Upper lobe of left lung (tissue), 6 donors: Measurements from ENCODE around the gene ENOSF1. TPM values are rescaled to one million over a fixed set of nuclear protein-coding genes. Genes with fewer than 3 reads are reported as not detected.
A peak's percentile ranks its signal among the peaks of the same experiment; 100 is the strongest.

Experiments
- ATAC-seq, 2 donors: fragments of 200-7000 bp; cut with Tn5 transposase; one replicate each; pipeline ENCODE4 v1.9.1; 2022; ENCODE audit warnings: mild to moderate bottlenecking in 2 of 2, moderate library complexity in 2 of 2; ENCODE audit not compliant: low FRiP score in 2 of 2
- DNase-seq, 2 donors: peaks; one replicate each; pipeline ENCODE4 v3.0.0-alpha.2; 2019 to 2020
- H3K27ac ChIP-seq, 4 donors: fragments of 200-600 bp; sonication (generic); one replicate each; pipeline ENCODE4 v1.5.1; 2016 to 2019
- H3K27me3 ChIP-seq, 4 donors: fragments of 200-600 bp; sonication (generic); one replicate each; pipeline ENCODE4 v1.5.1; 2017 to 2019
- H3K36me3 ChIP-seq, 4 donors: fragments of 200-600 bp; sonication (generic); one replicate each; pipeline ENCODE4 v1.5.1; 2016 to 2019
- H3K4me1 ChIP-seq, 4 donors: fragments of 200-600 bp; sonication (generic); one replicate each; pipeline ENCODE4 v1.5.1; 2018 to 2019
- H3K4me3 ChIP-seq, 4 donors: fragments of 200-600 bp; sonication (generic); one replicate each; pipeline ENCODE4 v1.5.1; 2017 to 2019; ENCODE audit warnings: mild to moderate bottlenecking in 2 of 4, moderate library complexity in 1 of 4
- H3K9me3 ChIP-seq, 4 donors: fragments of 200-600 bp; sonication (generic); one replicate each; pipeline ENCODE4 v1.5.1; 2018 to 2019
- EP300 ChIP-seq, 4 donors: sonication (generic); formaldehyde crosslinking; IDR thresholded peaks; one replicate each; pipeline ENCODE4 v1.5.1; 2017; ENCODE audit warnings: antibody characterized with exemption in 4 of 4, control low read depth in 2 of 4
- POLR2A ChIP-seq, 4 donors: fragments of 450-650 bp; IDR thresholded peaks; one replicate each; pipeline ENCODE4 v1.5.1; 2016 to 2017; ENCODE audit warnings: antibody characterized with exemption in 4 of 4, mild to moderate bottlenecking in 2 of 4
- POLR2AphosphoS5 ChIP-seq, 2 donors: sonication (generic); formaldehyde crosslinking; IDR thresholded peaks; one replicate each; pipeline ENCODE4 v1.5.1; 2017; ENCODE audit warnings: antibody characterized with exemption in 2 of 2
- WGBS, 2 donors: methylation state at CpG; one replicate each; pipeline ENCODE4 v1.1.5; 2017 to 2018; 5-methylcytosine and 5-hydroxymethylcytosine counted together
- total RNA-seq, 6 donors: library from RNA; depleted of rRNA in 4 of 6; stranded (reverse); fragments of >200 nt in 4 of 6; gene quantifications; one replicate each; pipeline versions ENCODE4 v1.1.0 to v1.2.1, GENCODE V29; 2016 to 2021
- TF ChIP-seq, protein P1 (sequence below), 6 experiments: fragments of 450-650 bp in 4 of 6; fragments of 200-600 bp in 2 of 6; sonication (generic) in 2 of 6; IDR thresholded peaks; one replicate each; pipeline ENCODE4 v1.5.1; 2016 to 2019; ENCODE audit warnings: antibody characterized with exemption in 6 of 6
- donor health status: DM: no; HTN: no; CAD: no; lungs with moderate emphysema.
- donor health status: DM: no; HTN: yes; CAD: no; lungs with severe emphysema.

The ENOSF1 gene
- total RNA-seq, 6 donors from 2014 or later = 66.9 to 296 (median 105) TPM

- Histone ChIP-seq H3K9me3 (no peaks in the 10 kb centered on the region), H3K27me3 (no peaks in the 10 kb centered on the region), H3K4me1 (no peaks in the 10 kb centered on the region), H3K36me3 (peaks cover 0 to 27% (median 2%) of the 10 kb centered on the region in 4 donors), H3K4me3 (no peak overlapping the region), H3K27ac (no peak overlapping the region)
- TF ChIP-seq POLR2AphosphoS5 (IDR thresholded peaks at IDR 0.05) (no peak), POLR2A (IDR thresholded peaks at IDR 0.05) (no peak), EP300 (IDR thresholded peaks at IDR 0.05) (no peak)
- TF ChIP-seq, protein P1, sequence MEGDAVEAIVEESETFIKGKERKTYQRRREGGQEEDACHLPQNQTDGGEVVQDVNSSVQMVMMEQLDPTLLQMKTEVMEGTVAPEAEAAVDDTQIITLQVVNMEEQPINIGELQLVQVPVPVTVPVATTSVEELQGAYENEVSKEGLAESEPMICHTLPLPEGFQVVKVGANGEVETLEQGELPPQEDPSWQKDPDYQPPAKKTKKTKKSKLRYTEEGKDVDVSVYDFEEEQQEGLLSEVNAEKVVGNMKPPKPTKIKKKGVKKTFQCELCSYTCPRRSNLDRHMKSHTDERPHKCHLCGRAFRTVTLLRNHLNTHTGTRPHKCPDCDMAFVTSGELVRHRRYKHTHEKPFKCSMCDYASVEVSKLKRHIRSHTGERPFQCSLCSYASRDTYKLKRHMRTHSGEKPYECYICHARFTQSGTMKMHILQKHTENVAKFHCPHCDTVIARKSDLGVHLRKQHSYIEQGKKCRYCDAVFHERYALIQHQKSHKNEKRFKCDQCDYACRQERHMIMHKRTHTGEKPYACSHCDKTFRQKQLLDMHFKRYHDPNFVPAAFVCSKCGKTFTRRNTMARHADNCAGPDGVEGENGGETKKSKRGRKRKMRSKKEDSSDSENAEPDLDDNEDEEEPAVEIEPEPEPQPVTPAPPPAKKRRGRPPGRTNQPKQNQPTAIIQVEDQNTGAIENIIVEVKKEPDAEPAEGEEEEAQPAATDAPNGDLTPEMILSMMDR (IDR thresholded peaks at IDR 0.05) = no peak
- ATAC-seq (no peak), DNase-seq (no peak)
- 79 to 88% methylated on average over 9 of the region's 9 CpGs for WGBS, 2 donors
Measured at GRCh38 chr18:725646-726045, 13.2 kb upstream of the ENOSF1 start.

- no peak overlapping the region for H3K27ac ChIP-seq
- no peaks in the 10 kb centered on the region for H3K9me3 ChIP-seq
- no peaks in the 10 kb centered on the region for H3K27me3 ChIP-seq
- ATAC-seq = no peak
- H3K4me1 ChIP-seq = no peaks in the 10 kb centered on the region
- H3K36me3 ChIP-seq = peaks cover 0 to 17% (median 2%) of the 10 kb centered on the region in 4 donors
- H3K4me3 ChIP-seq = no peak overlapping the region
- WGBS, 2 donors = 62 to 81% methylated on average over 1 of the region's 1 CpG
- no peak for DNase-seq
- TF ChIP-seq, protein P1 (IDR thresholded peaks at IDR 0.05) = no peak
- no peak for TF ChIP-seq POLR2AphosphoS5 (IDR thresholded peaks at IDR 0.05)
Measured at GRCh38 chr18:723541-724080, 11.2 kb upstream of the ENOSF1 start.

DNA sequence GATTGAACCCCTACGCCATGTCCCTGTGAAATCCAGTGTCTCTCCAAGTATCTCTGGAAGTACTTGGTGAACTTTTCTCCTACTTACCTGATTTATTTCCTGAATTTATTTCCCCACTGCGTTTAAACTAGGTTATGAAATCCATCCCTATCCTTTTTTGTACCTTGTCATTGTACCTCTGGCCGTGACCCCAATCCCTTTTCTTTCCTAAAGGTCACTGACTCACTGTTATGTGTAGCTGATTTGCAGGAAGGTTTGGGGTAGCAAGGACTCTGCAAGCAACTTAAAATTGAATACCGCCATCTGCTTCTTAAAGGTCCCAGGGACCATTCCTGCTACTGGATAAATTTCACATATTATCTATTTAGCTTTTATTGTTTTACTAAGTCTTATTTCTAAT lies 4.6 kb upstream of the ENOSF1 start:
- Histone ChIP-seq H3K4me3 (no peak overlapping the region), H3K27ac (no peak overlapping the region), H3K9me3 (no peaks in the 10 kb centered on the region), H3K4me1 (no peaks in the 10 kb centered on the region), H3K36me3 (no peaks in the 10 kb centered on the region), H3K27me3 (no peaks in the 10 kb centered on the region)
- no peak for TF ChIP-seq POLR2AphosphoS5 (IDR thresholded peaks at IDR 0.05)
- TF ChIP-seq POLR2A (IDR thresholded peaks at IDR 0.05) = no peak
- no peak for TF ChIP-seq EP300 (IDR thresholded peaks at IDR 0.05)
- TF ChIP-seq, protein P1 (IDR thresholded peaks at IDR 0.05) = no peak
- DNase-seq = no peak
- 87 to 89% methylated on average over 4 of the region's 4 CpGs for WGBS, 2 donors
- no peak for ATAC-seq

GRCh38 chr18:715626-716025 lies 3.2 kb upstream of the ENOSF1 start:
- no peak overlapping the region for H3K27ac ChIP-seq
- TF ChIP-seq, protein P1 (IDR thresholded peaks at IDR 0.05) = no peak
- TF ChIP-seq POLR2A (IDR thresholded peaks at IDR 0.05) (no peak), EP300 (IDR thresholded peaks at IDR 0.05) (no peak), POLR2AphosphoS5 (IDR thresholded peaks at IDR 0.05) (no peak)
- no peaks in the 10 kb centered on the region for H3K27me3 ChIP-seq
- H3K36me3 ChIP-seq = no peaks in the 10 kb centered on the region
- WGBS, 2 donors = 67 to 73% methylated on average over 1 of the region's 1 CpG
- ATAC-seq = no peak
- no peak for DNase-seq
- H3K9me3 ChIP-seq = no peaks in the 10 kb centered on the region
- no peak overlapping the region for H3K4me3 ChIP-seq
- H3K4me1 ChIP-seq = peaks cover 4 to 11% (median 10%) of the 10 kb centered on the region in 4 donors

DNA sequence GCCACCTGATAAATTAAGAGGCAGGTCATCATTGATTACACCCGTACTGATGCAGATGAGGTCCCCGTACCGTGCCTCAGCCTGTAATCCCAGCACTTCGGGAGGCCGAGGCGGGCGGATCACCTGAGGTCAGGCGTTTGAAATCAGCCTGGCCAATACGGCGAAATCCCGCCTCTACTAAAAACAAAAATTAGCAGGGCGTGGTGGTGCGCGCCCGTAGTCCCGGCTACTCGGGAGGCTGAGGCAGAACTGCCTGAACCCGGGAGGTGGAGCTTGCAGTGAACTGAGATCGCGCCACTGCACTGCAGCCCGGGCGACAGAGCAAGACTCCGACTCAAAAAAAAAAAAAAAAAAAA lies 683 bp upstream of the ENOSF1 start:
- no peaks in the 10 kb centered on the region for H3K9me3 ChIP-seq
- WGBS, 2 donors = 95 to 96% methylated on average over 13 to 23 of the region's 23 CpGs
- H3K27me3 ChIP-seq = no peaks in the 10 kb centered on the region
- peaks cover 10 to 24% (median 12%) of the 10 kb centered on the region in 4 donors for H3K4me1 ChIP-seq
- peaks cover 0 to 4% (median 0%) of the 10 kb centered on the region in 4 donors for H3K36me3 ChIP-seq
- peak overlapping the region; percentile 82 to 90 (median 89) for H3K27ac ChIP-seq
- H3K4me3 ChIP-seq = peak overlapping the region in 3 of 4 donors; percentile 68 to 82 (median 69)
- ATAC-seq (no peak), DNase-seq (peak in 1 of 2 donors; percentile 68)
- TF ChIP-seq POLR2A (IDR thresholded peaks at IDR 0.05) = no peak
- TF ChIP-seq POLR2AphosphoS5 (IDR thresholded peaks at IDR 0.05) = no peak
- no peak for TF ChIP-seq EP300 (IDR thresholded peaks at IDR 0.05)
- TF ChIP-seq, protein P1 (IDR thresholded peaks at IDR 0.05) = no peak
